ENCODE measurements around the gene COPZ1.
A peak's percentile ranks its signal among the peaks of the same experiment; 100 is the strongest.

- TF ChIP-seq, protein P1, sequence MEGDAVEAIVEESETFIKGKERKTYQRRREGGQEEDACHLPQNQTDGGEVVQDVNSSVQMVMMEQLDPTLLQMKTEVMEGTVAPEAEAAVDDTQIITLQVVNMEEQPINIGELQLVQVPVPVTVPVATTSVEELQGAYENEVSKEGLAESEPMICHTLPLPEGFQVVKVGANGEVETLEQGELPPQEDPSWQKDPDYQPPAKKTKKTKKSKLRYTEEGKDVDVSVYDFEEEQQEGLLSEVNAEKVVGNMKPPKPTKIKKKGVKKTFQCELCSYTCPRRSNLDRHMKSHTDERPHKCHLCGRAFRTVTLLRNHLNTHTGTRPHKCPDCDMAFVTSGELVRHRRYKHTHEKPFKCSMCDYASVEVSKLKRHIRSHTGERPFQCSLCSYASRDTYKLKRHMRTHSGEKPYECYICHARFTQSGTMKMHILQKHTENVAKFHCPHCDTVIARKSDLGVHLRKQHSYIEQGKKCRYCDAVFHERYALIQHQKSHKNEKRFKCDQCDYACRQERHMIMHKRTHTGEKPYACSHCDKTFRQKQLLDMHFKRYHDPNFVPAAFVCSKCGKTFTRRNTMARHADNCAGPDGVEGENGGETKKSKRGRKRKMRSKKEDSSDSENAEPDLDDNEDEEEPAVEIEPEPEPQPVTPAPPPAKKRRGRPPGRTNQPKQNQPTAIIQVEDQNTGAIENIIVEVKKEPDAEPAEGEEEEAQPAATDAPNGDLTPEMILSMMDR (IDR thresholded peaks at IDR 0.05) = no peak
- TF ChIP-seq POLR2AphosphoS5 (IDR thresholded peaks at IDR 0.05) = peak; percentile 10
Measured at GRCh38 chr12:54286042-54287030, 38.6 kb upstream of the COPZ1 start.

Data from prostate gland (tissue), 2 donors.